SK-N-MC (cell line): ENCODE results near the gene JMJD6.
"Not testable (repeated sequence)": the region's sequence is repeated elsewhere in the genome, so short reads cannot be mapped to it uniquely, and the experiment has no call there.

Experiments used
- EZH2 ChIP-seq: fragments of 200-600 bp; sonication (generic); IDR thresholded peaks from one replicate; pipeline ENCODE4 v1.6.1; 2017; ENCODE audit warnings: antibody characterized with exemption
- FOXP2 ChIP-seq: optimal IDR thresholded peaks from 2 replicates; pipeline ENCODE3; 2011; ENCODE audit warnings: mild to moderate bottlenecking, moderate library complexity; ENCODE audit not compliant: insufficient read depth; ENCODE audit errors: extremely low read length, control extremely low read depth
- POLR2AphosphoS5 ChIP-seq: IDR thresholded peaks from 2 replicates; pipeline ENCODE4 v1.6.1; 2012; ENCODE audit warnings: mild to moderate bottlenecking, low read depth, low read length, borderline replicate concordance

DNA sequence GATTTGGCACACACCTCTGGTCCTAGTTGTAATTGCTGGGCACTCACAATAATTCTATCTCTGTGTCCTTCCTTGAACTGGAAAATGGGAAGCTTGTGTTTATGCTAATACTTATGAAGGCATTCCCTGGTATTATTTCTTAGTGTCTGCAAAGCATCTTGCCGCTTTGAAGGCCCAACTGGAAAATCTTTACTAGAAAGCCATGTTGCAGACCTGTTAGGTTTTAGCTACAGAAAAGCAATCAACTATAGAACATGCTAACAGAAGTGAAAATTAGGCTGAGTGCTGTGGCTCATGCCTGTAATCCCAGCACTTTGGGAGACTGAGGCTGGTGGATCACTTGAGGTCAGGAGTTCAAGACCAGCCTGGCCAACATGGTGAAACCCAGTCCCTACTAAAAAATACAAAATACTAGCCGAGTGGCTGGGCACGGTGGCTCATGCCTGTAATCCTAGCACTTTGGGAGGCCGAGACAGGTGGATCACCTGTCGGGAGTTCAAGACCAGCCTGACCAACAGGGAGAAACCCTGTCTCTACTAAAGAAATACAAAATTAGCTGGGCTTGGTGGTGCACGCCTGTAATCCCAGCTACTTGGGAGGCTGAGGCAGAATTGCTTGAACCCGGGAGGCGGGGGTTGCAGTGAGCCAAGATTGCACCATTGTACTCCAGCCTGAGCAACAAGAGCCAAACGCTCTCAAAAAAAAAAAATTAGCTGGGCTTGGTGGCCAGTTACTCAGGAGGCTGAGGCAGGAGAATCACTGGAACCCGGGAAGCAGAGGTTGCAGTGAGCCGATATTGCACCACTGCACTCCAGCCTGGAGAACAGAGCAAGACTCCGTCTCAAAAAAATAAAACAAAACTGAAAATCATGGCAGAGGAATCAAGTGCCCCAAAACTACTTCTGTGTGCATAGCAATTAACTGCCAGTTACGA is 5.7 kb upstream of the JMJD6 start:
- not testable (repeated sequence) for TF ChIP-seq EZH2, FOXP2
- TF ChIP-seq POLR2AphosphoS5, result peak; percentile 5; the same call in 1 of the 2 replicates
